ENCODE measurements around the gene PROK2.

Gene PROK2

GRCh38 chr3:71817262-71817661, 32.3 kb upstream of the PROK2 start:
- Histone ChIP-seq H3K4me3 (ENCODE audit: low read length) (no peak overlapping the region), H3K4me2 (ENCODE audit: low read length) (no peak overlapping the region), H3K27me3 (ENCODE audit: low read depth, low read length) (peaks cover 35% of the 10 kb centered on the region)

DNA sequence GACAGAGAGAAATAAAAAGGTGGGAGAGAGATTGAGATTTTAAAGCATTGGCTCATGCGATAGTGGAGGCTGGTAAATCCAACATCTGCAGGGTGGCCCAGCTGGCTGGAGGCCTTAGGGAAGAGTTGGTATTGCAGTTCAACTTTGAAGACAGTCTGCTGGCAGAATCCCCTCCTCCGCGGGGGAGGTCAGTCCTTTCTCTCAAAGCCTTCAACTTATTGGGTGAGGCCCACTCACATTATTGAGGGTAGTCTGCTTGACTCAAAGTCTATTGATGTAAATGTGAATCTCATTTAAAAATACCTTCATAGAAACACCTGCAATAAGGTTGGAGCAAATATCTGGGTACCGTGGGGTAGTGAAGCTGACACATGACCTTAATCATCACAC, 31.8 kb upstream of the PROK2 start:
- no peaks in the 10 kb centered on the region for H3K36me3 ChIP-seq (replicated peaks; ENCODE audit: low read depth, low read length)
- H3K4me2 ChIP-seq (ENCODE audit: low read length), result no peak overlapping the region

More at GRCh38 chr3:71817262-71817661, 32.3 kb upstream of the PROK2 start:
- Histone ChIP-seq H3K9me3 (ENCODE audit: insufficient read depth, low read length) (no peaks in the 10 kb centered on the region), H3K27ac (ENCODE audit: low read length) (no peak overlapping the region), H4K20me1 (ENCODE audit: insufficient read depth, low read length) (no peaks in the 10 kb centered on the region), H3K79me2 (ENCODE audit: low read length) (no peaks in the 10 kb centered on the region), H3K4me1 (ENCODE audit: low read length) (no peaks in the 10 kb centered on the region), H3K9ac (ENCODE audit: low read length) (no peak overlapping the region), H2AFZ (ENCODE audit: low read depth, low read length) (no peak overlapping the region), H3K36me3 (replicated peaks; ENCODE audit: low read depth, low read length) (no peaks in the 10 kb centered on the region)
- no peak for TF ChIP-seq EZH2phosphoT487 (IDR thresholded peaks at IDR 0.05; ENCODE audit: low read depth)
- TF ChIP-seq, protein P1, sequence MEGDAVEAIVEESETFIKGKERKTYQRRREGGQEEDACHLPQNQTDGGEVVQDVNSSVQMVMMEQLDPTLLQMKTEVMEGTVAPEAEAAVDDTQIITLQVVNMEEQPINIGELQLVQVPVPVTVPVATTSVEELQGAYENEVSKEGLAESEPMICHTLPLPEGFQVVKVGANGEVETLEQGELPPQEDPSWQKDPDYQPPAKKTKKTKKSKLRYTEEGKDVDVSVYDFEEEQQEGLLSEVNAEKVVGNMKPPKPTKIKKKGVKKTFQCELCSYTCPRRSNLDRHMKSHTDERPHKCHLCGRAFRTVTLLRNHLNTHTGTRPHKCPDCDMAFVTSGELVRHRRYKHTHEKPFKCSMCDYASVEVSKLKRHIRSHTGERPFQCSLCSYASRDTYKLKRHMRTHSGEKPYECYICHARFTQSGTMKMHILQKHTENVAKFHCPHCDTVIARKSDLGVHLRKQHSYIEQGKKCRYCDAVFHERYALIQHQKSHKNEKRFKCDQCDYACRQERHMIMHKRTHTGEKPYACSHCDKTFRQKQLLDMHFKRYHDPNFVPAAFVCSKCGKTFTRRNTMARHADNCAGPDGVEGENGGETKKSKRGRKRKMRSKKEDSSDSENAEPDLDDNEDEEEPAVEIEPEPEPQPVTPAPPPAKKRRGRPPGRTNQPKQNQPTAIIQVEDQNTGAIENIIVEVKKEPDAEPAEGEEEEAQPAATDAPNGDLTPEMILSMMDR (IDR thresholded peaks at IDR 0.05; ENCODE audit: low read depth, low read length), result no peak

DNA sequence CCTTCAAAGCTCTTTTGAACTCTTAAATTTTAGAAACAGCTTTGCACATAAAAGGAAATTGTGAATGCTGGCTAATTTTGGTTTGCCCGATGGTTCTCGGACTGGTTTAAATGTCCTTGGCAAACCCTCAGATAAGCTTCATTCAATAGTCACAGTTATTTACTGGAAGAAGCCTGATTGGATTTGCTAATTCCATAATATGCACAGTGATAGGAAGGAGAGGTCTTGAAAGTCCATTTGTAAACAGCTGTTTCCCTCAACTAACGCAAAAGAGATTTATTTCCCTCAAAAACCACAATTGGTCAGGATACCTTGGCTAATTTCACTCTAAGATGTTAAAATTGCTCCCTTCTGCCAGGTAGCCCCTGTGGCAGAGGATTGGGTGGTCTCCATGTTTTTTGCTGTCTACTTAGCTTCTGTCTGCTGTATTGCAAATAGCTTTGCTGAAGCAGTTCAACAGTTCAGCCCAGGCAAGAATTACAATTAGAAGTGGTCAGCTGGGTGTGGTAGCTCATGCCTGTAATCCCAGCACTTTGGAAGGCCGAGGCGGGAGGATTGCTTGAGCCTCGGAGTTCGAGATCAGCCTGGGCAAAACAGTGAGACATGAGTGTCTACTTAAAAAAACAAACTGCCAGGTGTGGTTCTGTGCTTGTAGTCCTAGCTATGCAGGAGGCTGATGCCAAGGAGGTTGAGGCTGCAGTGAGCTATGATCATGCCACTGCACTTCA, 30.6 kb upstream of the PROK2 start:
- Histone ChIP-seq H2AFZ (ENCODE audit: low read depth, low read length) (no peak overlapping the region), H3K4me2 (ENCODE audit: low read length) (no peak overlapping the region), H3K4me3 (ENCODE audit: low read length) (no peak overlapping the region), H3K27ac (ENCODE audit: low read length) (no peak overlapping the region), H3K9ac (ENCODE audit: low read length) (no peak overlapping the region), H3K27me3 (ENCODE audit: low read depth, low read length) (peaks cover 23% of the 10 kb centered on the region), H3K4me1 (ENCODE audit: low read length) (no peaks in the 10 kb centered on the region), H3K36me3 (replicated peaks; ENCODE audit: low read depth, low read length) (no peaks in the 10 kb centered on the region), H4K20me1 (ENCODE audit: insufficient read depth, low read length) (no peaks in the 10 kb centered on the region), H3K79me2 (ENCODE audit: low read length) (no peaks in the 10 kb centered on the region), H3K9me3 (ENCODE audit: insufficient read depth, low read length) (no peaks in the 10 kb centered on the region)
- TF ChIP-seq, protein P1 (IDR thresholded peaks at IDR 0.05; ENCODE audit: low read depth, low read length), result no peak
- no peak for TF ChIP-seq EZH2phosphoT487 (IDR thresholded peaks at IDR 0.05; ENCODE audit: low read depth)

More for the DNA sequence above, 31.8 kb upstream of the PROK2 start:
- H3K79me2 ChIP-seq (ENCODE audit: low read length), result no peaks in the 10 kb centered on the region
- H3K4me3 ChIP-seq (ENCODE audit: low read length), result no peak overlapping the region
- TF ChIP-seq, protein P1 (IDR thresholded peaks at IDR 0.05; ENCODE audit: low read depth, low read length), result no peak
- no peak for TF ChIP-seq EZH2phosphoT487 (IDR thresholded peaks at IDR 0.05; ENCODE audit: low read depth)
- H3K27ac ChIP-seq (ENCODE audit: low read length), result no peak overlapping the region
- no peaks in the 10 kb centered on the region for H3K9me3 ChIP-seq (ENCODE audit: insufficient read depth, low read length)
- no peak overlapping the region for H3K9ac ChIP-seq (ENCODE audit: low read length)
- peaks cover 33% of the 10 kb centered on the region for H3K27me3 ChIP-seq (ENCODE audit: low read depth, low read length)
- no peak overlapping the region for H2AFZ ChIP-seq (ENCODE audit: low read depth, low read length)
- no peaks in the 10 kb centered on the region for H4K20me1 ChIP-seq (ENCODE audit: insufficient read depth, low read length)
- no peaks in the 10 kb centered on the region for H3K4me1 ChIP-seq (ENCODE audit: low read length)

DNA sequence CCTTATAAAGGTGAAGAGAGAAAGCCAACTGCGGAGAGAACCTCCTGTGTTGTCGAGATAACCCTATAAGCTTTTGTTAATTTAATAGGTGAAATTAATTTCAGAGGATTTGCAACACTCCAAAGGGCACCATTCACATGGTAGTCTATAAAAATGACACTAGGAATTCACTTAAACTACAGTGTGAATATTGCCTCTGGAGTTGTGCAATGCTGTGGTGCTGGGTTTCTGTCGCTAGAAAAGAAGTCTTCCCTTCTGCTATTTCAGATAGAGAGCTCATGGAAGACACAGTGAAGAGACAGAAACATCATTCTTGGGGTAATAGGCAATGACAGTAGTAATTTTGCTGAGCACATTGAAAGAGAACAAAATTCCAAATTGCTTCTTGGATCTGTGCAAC, 28.8 kb upstream of the PROK2 start:
- Histone ChIP-seq H3K27ac (ENCODE audit: low read length) (no peak overlapping the region), H3K9me3 (ENCODE audit: insufficient read depth, low read length) (no peaks in the 10 kb centered on the region), H4K20me1 (ENCODE audit: insufficient read depth, low read length) (no peaks in the 10 kb centered on the region), H3K9ac (ENCODE audit: low read length) (no peak overlapping the region), H2AFZ (ENCODE audit: low read depth, low read length) (no peak overlapping the region), H3K79me2 (ENCODE audit: low read length) (no peaks in the 10 kb centered on the region), H3K4me3 (ENCODE audit: low read length) (no peak overlapping the region), H3K36me3 (replicated peaks; ENCODE audit: low read depth, low read length) (no peaks in the 10 kb centered on the region), H3K27me3 (ENCODE audit: low read depth, low read length) (peaks cover 26% of the 10 kb centered on the region), H3K4me1 (ENCODE audit: low read length) (no peaks in the 10 kb centered on the region), H3K4me2 (ENCODE audit: low read length) (no peak overlapping the region)
- TF ChIP-seq EZH2phosphoT487 (IDR thresholded peaks at IDR 0.05; ENCODE audit: low read depth), result no peak
- TF ChIP-seq, protein P1 (IDR thresholded peaks at IDR 0.05; ENCODE audit: low read depth, low read length), result no peak

Data from OCI-LY3 (cell line).